ENCODE data around the gene VWA8.

GRCh38 chr13:41952749-41953148 is 8.2 kb downstream of the VWA8 start:
- TF ChIP-seq POLR2AphosphoS5 (IDR thresholded peaks at IDR 0.05) = no peak
- no peak for TF ChIP-seq CTCF (IDR thresholded peaks at IDR 0.05)
- no peak for TF ChIP-seq POLR2A (IDR thresholded peaks at IDR 0.05)
